OCI-LY1 (cell line): ENCODE measurements around the gene IFT43.

Experiments
- EZH2 ChIP-seq: fragments of 200-600 bp; sonication (generic), shearing (Covaris generic); IDR thresholded peaks from 2 replicates; pipeline ENCODE4 v1.8.0; 2017; ENCODE audit warnings: borderline replicate concordance, mixed run types, mild to moderate bottlenecking, antibody characterized with exemption, low read length, moderate library complexity, mixed read lengths
- TF ChIP-seq, protein P1 (sequence below): fragments of 200-600 bp; sonication (generic), shearing (Covaris generic); IDR thresholded peaks from 2 replicates; pipeline ENCODE4 v1.5.1; 2017; ENCODE audit warnings: mild to moderate bottlenecking, antibody characterized with exemption, low read length, moderate library complexity, mixed read lengths

- TF ChIP-seq, protein P1, sequence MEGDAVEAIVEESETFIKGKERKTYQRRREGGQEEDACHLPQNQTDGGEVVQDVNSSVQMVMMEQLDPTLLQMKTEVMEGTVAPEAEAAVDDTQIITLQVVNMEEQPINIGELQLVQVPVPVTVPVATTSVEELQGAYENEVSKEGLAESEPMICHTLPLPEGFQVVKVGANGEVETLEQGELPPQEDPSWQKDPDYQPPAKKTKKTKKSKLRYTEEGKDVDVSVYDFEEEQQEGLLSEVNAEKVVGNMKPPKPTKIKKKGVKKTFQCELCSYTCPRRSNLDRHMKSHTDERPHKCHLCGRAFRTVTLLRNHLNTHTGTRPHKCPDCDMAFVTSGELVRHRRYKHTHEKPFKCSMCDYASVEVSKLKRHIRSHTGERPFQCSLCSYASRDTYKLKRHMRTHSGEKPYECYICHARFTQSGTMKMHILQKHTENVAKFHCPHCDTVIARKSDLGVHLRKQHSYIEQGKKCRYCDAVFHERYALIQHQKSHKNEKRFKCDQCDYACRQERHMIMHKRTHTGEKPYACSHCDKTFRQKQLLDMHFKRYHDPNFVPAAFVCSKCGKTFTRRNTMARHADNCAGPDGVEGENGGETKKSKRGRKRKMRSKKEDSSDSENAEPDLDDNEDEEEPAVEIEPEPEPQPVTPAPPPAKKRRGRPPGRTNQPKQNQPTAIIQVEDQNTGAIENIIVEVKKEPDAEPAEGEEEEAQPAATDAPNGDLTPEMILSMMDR = no peak
- no peak for TF ChIP-seq EZH2
These were observed 144.5 kb downstream of the IFT43 start for GRCh38 chr14:76129851-76130576.
